DOHH2 (cell line): ENCODE results near the gene TRAF3.

Source experiments
- H3F3A ChIP-seq: fragments of 200-600 bp; sonication (generic), shearing (Covaris generic); 2 replicates; pipeline ENCODE4 v1.6.0; 2016; ENCODE audit warnings: antibody characterized with exemption, mild to moderate bottlenecking; ENCODE audit not compliant: control insufficient read depth, insufficient read depth
- H3K27ac ChIP-seq: fragments of 200-600 bp; sonication (generic); 2 replicates; pipeline ENCODE4 v1.5.1; 2014; ENCODE audit warnings: low read depth, mild to moderate bottlenecking, low read length, moderate library complexity
- H3K27me3 ChIP-seq: fragments of 200-600 bp; sonication (generic); 2 replicates; pipeline ENCODE4 v1.6.1; 2014; ENCODE audit warnings: mild to moderate bottlenecking, low read length, mixed read lengths; ENCODE audit not compliant: control insufficient read depth
- H3K36me3 ChIP-seq: fragments of 200-600 bp; sonication (generic); 2 replicates; pipeline ENCODE4 v1.6.1; 2014; ENCODE audit warnings: mild to moderate bottlenecking, low read length, moderate library complexity, mixed read lengths; ENCODE audit not compliant: control insufficient read depth
- H3K4me1 ChIP-seq: fragments of 200-600 bp; sonication (generic); 2 replicates; pipeline ENCODE4 v1.6.1; 2014; ENCODE audit warnings: mild to moderate bottlenecking, low read length, mixed read lengths; ENCODE audit not compliant: control insufficient read depth
- H3K4me2 ChIP-seq: fragments of 200-600 bp; sonication (generic); 2 replicates; pipeline ENCODE4 v1.6.0; 2014; ENCODE audit warnings: mild to moderate bottlenecking, low read length, moderate library complexity
- H3K4me3 ChIP-seq: fragments of 200-600 bp; sonication (generic); 2 replicates; pipeline ENCODE4 v1.5.1; 2014; ENCODE audit warnings: mild to moderate bottlenecking, low read length, mixed read lengths
- H3K79me2 ChIP-seq: fragments of 200-600 bp; sonication (generic); 2 replicates; pipeline ENCODE4 v1.6.1; 2014; ENCODE audit warnings: mild to moderate bottlenecking, low read length, mixed read lengths; ENCODE audit not compliant: control insufficient read depth
- H3K9me2 ChIP-seq: fragments of 200-600 bp; sonication (generic); replicated peaks from 2 replicates; pipeline ENCODE4 v1.6.1; 2014; ENCODE audit warnings: mild to moderate bottlenecking, low read length, mixed read lengths; ENCODE audit not compliant: control insufficient read depth
- H3K9me3 ChIP-seq: fragments of 200-600 bp; sonication (generic); 2 replicates; pipeline ENCODE4 v1.6.1; 2014; ENCODE audit warnings: antibody characterized with exemption, low read length, mixed read lengths; ENCODE audit not compliant: control insufficient read depth, insufficient read depth
- H4K20me1 ChIP-seq: fragments of 200-600 bp; sonication (generic); 2 replicates; pipeline ENCODE4 v1.6.0; 2014; ENCODE audit warnings: low read depth, mild to moderate bottlenecking, antibody characterized with exemption, low read length, moderate library complexity; ENCODE audit not compliant: control insufficient read depth, insufficient read depth
- EZH2phosphoT487 ChIP-seq: fragments of 200-600 bp; sonication (generic); IDR thresholded peaks from 2 replicates; pipeline ENCODE4 v1.6.1; 2017; ENCODE audit warnings: borderline replicate concordance, mild to moderate bottlenecking, antibody characterized with exemption, low read length, moderate library complexity, mixed read lengths
- TF ChIP-seq, protein P1 (sequence below): fragments of 200-600 bp; sonication (generic); IDR thresholded peaks from one replicate; pipeline ENCODE4 v1.5.1; 2014; ENCODE audit warnings: antibody characterized with exemption, mild to moderate bottlenecking, low read depth, low read length; ENCODE audit not compliant: poor library complexity, severe bottlenecking

TRAF3 gene

DNA sequence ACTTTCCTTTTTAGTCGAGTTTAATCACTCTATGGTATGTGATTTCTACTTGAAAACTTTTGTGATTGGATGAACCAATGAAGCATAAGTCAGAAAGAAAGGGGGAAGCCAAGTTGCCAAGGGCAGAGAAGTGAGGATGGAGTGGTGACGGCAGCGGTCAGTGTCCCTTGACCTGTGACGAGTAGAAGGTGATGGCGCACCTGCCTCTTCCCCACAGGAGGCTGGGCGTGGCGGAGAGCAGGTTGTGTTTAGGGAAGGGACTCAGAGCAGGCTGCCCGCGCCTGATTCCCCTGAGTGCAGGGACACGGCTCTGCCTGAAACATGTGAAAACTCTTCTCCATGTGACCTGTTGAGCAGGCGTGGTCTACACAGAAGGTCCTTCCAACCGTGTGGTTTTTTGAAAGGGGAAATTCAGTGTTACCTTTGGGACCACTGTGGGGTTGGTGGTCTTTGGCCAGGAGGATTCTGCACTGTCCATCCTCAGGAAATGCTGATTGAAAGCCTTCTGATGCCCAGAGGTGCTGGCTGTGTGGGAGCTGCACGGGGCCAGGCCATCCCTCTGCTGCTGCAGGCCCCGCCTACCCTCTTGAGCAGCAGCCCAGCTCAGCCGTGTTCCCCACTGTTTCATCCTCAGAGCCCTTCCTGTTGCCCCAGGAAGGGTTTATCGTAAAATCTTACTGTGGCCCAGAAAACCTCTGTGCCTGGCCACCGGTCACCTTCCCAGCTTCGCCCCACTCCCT, 121.7 kb downstream of the TRAF3 start:
- Histone ChIP-seq H3K9me2 (no peaks in the 10 kb centered on the region), H3F3A (peaks cover 11% of the 10 kb centered on the region), H3K27me3 (no peaks in the 10 kb centered on the region), H3K4me2 (no peak overlapping the region), H3K27ac (no peak overlapping the region), H4K20me1 (peaks cover 20% of the 10 kb centered on the region), H3K9me3 (no peaks in the 10 kb centered on the region), H3K36me3 (peaks cover 20% of the 10 kb centered on the region), H3K4me3 (no peak overlapping the region), H3K4me1 (peaks cover 46% of the 10 kb centered on the region), H3K79me2 (no peaks in the 10 kb centered on the region)
- no peak for TF ChIP-seq EZH2phosphoT487
- TF ChIP-seq, protein P1, sequence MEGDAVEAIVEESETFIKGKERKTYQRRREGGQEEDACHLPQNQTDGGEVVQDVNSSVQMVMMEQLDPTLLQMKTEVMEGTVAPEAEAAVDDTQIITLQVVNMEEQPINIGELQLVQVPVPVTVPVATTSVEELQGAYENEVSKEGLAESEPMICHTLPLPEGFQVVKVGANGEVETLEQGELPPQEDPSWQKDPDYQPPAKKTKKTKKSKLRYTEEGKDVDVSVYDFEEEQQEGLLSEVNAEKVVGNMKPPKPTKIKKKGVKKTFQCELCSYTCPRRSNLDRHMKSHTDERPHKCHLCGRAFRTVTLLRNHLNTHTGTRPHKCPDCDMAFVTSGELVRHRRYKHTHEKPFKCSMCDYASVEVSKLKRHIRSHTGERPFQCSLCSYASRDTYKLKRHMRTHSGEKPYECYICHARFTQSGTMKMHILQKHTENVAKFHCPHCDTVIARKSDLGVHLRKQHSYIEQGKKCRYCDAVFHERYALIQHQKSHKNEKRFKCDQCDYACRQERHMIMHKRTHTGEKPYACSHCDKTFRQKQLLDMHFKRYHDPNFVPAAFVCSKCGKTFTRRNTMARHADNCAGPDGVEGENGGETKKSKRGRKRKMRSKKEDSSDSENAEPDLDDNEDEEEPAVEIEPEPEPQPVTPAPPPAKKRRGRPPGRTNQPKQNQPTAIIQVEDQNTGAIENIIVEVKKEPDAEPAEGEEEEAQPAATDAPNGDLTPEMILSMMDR = no peak

DNA sequence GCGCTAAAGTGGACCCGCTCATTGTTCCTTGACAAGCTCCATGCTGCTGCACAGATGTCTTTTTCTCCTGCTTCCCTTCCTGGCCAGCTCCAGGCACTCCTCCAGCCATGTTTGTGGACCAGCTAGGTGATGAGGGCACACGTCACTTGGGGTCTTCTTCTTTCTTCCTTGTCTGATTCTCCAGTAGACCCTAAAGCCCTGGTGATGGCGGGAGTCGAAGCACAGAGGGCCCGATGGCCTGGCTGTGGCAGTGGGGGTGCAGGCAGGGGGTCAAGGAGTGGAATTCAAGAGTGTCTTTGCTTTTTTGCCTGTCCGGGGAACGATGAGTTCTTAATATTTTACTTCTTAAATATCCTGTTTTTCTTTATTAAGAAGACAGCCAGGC, 122.3 kb downstream of the TRAF3 start:
- H3K9me3 ChIP-seq = no peaks in the 10 kb centered on the region
- H3K79me2 ChIP-seq = no peaks in the 10 kb centered on the region
- no peaks in the 10 kb centered on the region for H3K27me3 ChIP-seq
- H3K36me3 ChIP-seq = peaks cover 20% of the 10 kb centered on the region
- H3K4me3 ChIP-seq = no peak overlapping the region
- peaks cover 20% of the 10 kb centered on the region for H4K20me1 ChIP-seq
- no peak overlapping the region for H3K4me2 ChIP-seq
- no peak overlapping the region for H3K27ac ChIP-seq
- TF ChIP-seq, protein P1 = no peak
- TF ChIP-seq EZH2phosphoT487 = no peak
- H3F3A ChIP-seq = peaks cover 11% of the 10 kb centered on the region
- H3K4me1 ChIP-seq = peaks cover 46% of the 10 kb centered on the region
- H3K9me2 ChIP-seq = no peaks in the 10 kb centered on the region

DNA sequence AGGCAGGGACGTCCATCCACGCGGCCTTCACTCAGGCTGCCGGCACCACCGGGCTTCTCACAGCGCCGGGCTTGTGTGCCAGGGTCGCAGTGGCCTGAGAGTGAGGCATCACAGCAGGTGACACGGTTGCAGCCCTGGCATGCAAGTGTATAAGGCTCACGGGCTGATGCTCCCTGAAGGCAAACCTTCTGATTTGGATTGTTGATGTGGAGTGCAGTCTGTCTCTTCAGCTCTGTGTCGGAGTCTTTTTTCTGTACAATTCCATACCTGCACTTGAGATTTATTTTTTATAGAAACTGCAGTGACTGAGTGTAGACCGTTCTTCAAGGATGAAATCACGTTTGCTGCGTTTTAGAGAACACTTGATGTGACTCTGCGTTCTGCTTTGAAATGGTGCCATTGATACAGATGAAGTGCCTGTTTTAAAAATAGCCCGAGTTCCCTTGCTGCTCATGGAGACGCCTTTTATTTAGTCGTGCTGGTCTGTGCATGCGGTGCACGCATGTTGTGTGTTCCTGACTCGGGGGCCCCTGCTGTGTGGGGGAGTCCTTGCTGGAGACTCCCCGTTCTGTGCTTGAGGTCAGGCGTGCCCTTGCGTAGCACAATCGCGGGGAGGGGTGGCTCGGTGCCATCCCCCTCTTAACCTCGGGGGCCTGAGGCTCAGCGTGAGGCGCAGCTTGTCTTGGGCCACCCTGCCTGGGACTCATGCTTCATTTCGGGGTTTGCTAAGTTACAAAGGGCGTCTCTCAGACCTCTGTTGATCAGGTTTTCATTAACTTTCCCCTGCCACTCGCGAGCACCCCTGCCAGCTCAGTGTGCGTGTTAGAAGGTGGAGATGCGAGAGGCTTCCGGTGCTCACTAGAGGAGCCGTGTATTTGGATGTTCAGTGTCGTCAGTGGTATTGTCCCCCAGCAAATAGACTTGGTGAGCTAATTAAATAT, 123.7 kb downstream of the TRAF3 start:
- H3K4me2 ChIP-seq = peak overlapping the region; percentile 76
- H3K36me3 ChIP-seq = peaks cover 26% of the 10 kb centered on the region
- H3K27me3 ChIP-seq = no peaks in the 10 kb centered on the region
- H3K9me2 ChIP-seq = no peaks in the 10 kb centered on the region
- peak overlapping the region; percentile 60 for H3K4me3 ChIP-seq
- TF ChIP-seq, protein P1 = no peak
- TF ChIP-seq EZH2phosphoT487 = no peak
- H3F3A ChIP-seq = peaks cover 12% of the 10 kb centered on the region
- peaks cover 46% of the 10 kb centered on the region for H3K4me1 ChIP-seq
- no peaks in the 10 kb centered on the region for H3K79me2 ChIP-seq
- H3K9me3 ChIP-seq = no peaks in the 10 kb centered on the region
- H4K20me1 ChIP-seq = peaks cover 20% of the 10 kb centered on the region
- peak overlapping the region; percentile 69 for H3K27ac ChIP-seq
